IgD-negative memory B cell (primary cell): Measurements from ENCODE around the gene SERTAD1. TPM values are rescaled to one million over a fixed set of nuclear protein-coding genes. Genes with fewer than 3 reads are reported as not detected.

ENCODE experiments used
- polyA plus RNA-seq: library from polyadenylated mRNA; unstranded; fragments of 300-500 nt; fragmentation: Illumina TruSeq; gene quantifications from one replicate; pipeline ENCODE4 v1.2.3, GENCODE V29; 2021

SERTAD1 gene
- polyA plus RNA-seq, 1 donor from 2014 or later: 13.2 TPM

Other genes starting within 250 kb of the SERTAD1 start
- gene MAP3K10, start 234.6 kb downstream of the SERTAD1 start, polyA plus RNA-seq: 0.44 TPM
- gene TTC9B, start 207.6 kb downstream of the SERTAD1 start, polyA plus RNA-seq: not detected
- gene CCNP, start 199.3 kb downstream of the SERTAD1 start, polyA plus RNA-seq: not detected
- gene AKT2, start 140.6 kb downstream of the SERTAD1 start, polyA plus RNA-seq: 28.1 TPM
- gene C19orf47, start 77.6 kb downstream of the SERTAD1 start, polyA plus RNA-seq: 8.8 TPM
- gene PLD3, start 77.3 kb downstream of the SERTAD1 start, polyA plus RNA-seq: 53.5 TPM
- 0.11 TPM for gene HIPK4, start 35.8 kb downstream of the SERTAD1 start, polyA plus RNA-seq
- gene PRX, start 12.6 kb downstream of the SERTAD1 start, polyA plus RNA-seq: 0.21 TPM
- 29.2 TPM for gene SERTAD3, start 18.3 kb upstream of the SERTAD1 start, polyA plus RNA-seq
- 35.9 TPM for gene BLVRB, start 39.8 kb upstream of the SERTAD1 start, polyA plus RNA-seq
- not detected for gene SPTBN4, start 41.0 kb upstream of the SERTAD1 start, polyA plus RNA-seq
- gene SHKBP1, start 150.9 kb upstream of the SERTAD1 start, polyA plus RNA-seq: 210 TPM
- gene LTBP4, start 175.4 kb upstream of the SERTAD1 start, polyA plus RNA-seq: 22.1 TPM